Upper lobe of left lung (tissue), 4 donors: Measurements from ENCODE around the gene ARMH3.

ENCODE experiments used
- CTCF ChIP-seq, 6 experiments: fragments of 450-650 bp in 4 of 6; fragments of 200-600 bp in 2 of 6; sonication (generic) in 2 of 6; IDR thresholded peaks; one replicate each; pipeline ENCODE4 v1.5.1; 2016 to 2019; ENCODE audit warnings: antibody characterized with exemption in 6 of 6
- POLR2A ChIP-seq, 4 donors: fragments of 450-650 bp; IDR thresholded peaks; one replicate each; pipeline ENCODE4 v1.5.1; 2016 to 2017; ENCODE audit warnings: antibody characterized with exemption in 4 of 4, mild to moderate bottlenecking in 2 of 4

GRCh38 chr10:101888251-101888949, 167.6 kb downstream of the ARMH3 start:
- TF ChIP-seq CTCF (IDR thresholded peaks at IDR 0.05) (no peak), POLR2A (IDR thresholded peaks at IDR 0.05) (no peak)
